ENCODE measurements around the gene MOGAT1.
A peak's percentile ranks its signal among the peaks of the same experiment; 100 is the strongest.
"Not testable (repeated sequence)": the region's sequence is repeated elsewhere in the genome, so short reads cannot be mapped to it uniquely, and the experiment has no call there.

The MOGAT1 gene

DNA sequence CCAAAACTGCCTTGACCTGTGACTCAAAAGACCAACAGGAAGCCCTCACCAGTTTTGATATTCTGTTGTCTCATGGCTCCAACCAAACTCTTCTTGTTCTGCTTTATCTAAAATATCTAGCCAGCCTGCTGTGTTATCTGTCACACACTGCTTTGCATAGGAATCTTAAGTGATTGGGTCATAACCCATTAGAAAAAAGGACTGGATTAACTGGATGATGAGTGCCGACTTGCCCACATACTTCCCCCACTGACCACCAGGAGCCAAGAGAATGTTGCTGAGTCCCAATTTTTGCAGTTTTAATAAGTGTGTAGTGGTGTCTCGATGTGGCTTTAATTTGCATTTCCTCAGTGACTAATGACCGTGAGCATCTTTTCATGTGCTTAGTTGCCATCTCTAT, 6.5 kb downstream of the MOGAT1 start:
- H3K4me1 ChIP-seq: no peaks in the 10 kb centered on the region
- DNase-seq: no peak
- H3K4me3 ChIP-seq (ENCODE audit: low read depth, low read length): no peak overlapping the region
- no peaks in the 10 kb centered on the region for H3K36me3 ChIP-seq
- TF ChIP-seq, protein P1, sequence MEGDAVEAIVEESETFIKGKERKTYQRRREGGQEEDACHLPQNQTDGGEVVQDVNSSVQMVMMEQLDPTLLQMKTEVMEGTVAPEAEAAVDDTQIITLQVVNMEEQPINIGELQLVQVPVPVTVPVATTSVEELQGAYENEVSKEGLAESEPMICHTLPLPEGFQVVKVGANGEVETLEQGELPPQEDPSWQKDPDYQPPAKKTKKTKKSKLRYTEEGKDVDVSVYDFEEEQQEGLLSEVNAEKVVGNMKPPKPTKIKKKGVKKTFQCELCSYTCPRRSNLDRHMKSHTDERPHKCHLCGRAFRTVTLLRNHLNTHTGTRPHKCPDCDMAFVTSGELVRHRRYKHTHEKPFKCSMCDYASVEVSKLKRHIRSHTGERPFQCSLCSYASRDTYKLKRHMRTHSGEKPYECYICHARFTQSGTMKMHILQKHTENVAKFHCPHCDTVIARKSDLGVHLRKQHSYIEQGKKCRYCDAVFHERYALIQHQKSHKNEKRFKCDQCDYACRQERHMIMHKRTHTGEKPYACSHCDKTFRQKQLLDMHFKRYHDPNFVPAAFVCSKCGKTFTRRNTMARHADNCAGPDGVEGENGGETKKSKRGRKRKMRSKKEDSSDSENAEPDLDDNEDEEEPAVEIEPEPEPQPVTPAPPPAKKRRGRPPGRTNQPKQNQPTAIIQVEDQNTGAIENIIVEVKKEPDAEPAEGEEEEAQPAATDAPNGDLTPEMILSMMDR (IDR thresholded peaks at IDR 0.05; ENCODE audit: low read depth, low read length): peak; percentile 42
- no peaks in the 10 kb centered on the region for H3K27me3 ChIP-seq
- no peaks in the 10 kb centered on the region for H3K9me3 ChIP-seq

DNA sequence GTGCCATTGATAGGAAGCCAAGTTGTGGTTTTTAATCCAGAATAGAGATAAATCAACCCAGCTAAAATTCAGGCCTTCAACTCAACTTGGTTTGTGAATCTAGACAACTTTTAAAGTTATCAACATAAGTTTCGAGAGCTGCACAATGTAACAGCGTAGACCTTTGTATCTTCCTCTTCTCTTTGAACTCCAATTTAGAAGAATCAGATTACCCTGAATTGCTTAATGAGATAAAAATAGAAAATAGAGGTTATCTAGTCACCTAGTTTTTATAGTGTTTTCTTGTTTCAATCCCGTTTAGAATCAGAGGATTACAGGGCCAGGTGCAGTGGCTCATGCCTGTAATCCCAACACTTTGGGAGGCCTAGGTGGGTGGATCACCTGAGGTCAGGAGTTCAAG, 12.3 kb downstream of the MOGAT1 start:
- DNase-seq: no peak
- no peak overlapping the region for H3K4me3 ChIP-seq (ENCODE audit: low read depth, low read length)
- TF ChIP-seq, protein P1 (IDR thresholded peaks at IDR 0.05; ENCODE audit: low read depth, low read length): no peak
- no peaks in the 10 kb centered on the region for H3K27me3 ChIP-seq
- H3K4me1 ChIP-seq: no peaks in the 10 kb centered on the region
- H3K36me3 ChIP-seq: no peaks in the 10 kb centered on the region
- no peaks in the 10 kb centered on the region for H3K9me3 ChIP-seq

DNA sequence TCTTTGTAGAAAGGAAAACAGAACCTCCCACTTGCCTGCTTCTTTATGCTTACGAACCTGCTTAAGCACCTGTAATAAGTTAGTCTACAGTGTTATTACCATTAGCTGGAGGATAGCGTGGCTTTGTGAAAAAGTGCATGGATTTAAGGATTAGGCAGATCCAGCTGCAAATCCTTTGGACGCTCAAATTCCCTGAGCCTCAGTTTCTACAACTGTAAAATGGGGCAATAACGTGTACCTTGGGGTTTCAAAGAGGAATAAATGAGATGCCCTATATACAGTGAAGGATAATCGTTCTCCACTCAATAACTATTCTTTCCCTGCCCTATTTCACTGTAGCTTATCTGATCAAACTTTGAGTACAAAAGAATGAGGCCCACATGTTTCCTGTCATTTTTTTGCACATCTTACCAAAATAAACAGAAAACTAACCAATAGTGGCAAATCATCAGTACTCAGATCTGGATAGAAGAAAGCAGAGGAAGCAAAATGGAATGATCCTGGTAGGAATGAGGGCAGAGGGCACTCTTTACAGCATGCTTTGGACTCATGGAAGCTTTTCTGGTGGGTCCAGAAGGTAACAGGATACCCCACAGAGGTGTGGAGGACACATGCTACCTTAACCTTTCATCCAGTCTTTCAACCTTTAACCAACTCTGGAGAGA, 14.8 kb downstream of the MOGAT1 start:
- TF ChIP-seq, protein P1 (IDR thresholded peaks at IDR 0.05; ENCODE audit: low read depth, low read length): no peak
- no peak for DNase-seq
- H3K9me3 ChIP-seq: no peaks in the 10 kb centered on the region
- no peaks in the 10 kb centered on the region; the same call in 1 of the 2 replicates for H3K4me1 ChIP-seq
- H3K27me3 ChIP-seq: no peaks in the 10 kb centered on the region
- no peaks in the 10 kb centered on the region for H3K36me3 ChIP-seq
- no peak overlapping the region for H3K4me3 ChIP-seq (ENCODE audit: low read depth, low read length)

DNA sequence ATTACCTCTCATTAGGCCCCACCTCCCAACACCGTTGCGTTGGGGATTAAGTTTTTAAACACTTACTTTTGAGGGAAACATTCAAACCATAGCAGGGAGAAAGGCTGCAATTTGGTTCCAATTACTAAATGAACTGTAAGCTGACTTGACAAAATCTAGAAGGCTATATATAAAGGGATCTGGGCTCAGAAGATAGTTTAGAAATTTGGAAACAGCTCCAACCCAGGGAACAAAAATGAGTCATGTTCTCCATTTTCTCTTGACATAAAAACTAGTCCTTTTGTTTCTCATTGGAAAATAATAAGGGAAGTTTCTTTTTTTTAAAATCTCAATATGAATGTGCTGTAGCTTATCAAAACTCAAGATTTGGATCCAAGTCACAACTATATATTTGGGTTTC, 17.5 kb downstream of the MOGAT1 start:
- Histone ChIP-seq H3K4me3 (ENCODE audit: low read depth, low read length) (no peak overlapping the region), H3K4me1 (no peaks in the 10 kb centered on the region; the same call in 1 of the 2 replicates), H3K36me3 (no peaks in the 10 kb centered on the region), H3K9me3 (no peaks in the 10 kb centered on the region), H3K27me3 (no peaks in the 10 kb centered on the region)
- no peak for DNase-seq
- TF ChIP-seq, protein P1 (IDR thresholded peaks at IDR 0.05; ENCODE audit: low read depth, low read length): no peak

DNA sequence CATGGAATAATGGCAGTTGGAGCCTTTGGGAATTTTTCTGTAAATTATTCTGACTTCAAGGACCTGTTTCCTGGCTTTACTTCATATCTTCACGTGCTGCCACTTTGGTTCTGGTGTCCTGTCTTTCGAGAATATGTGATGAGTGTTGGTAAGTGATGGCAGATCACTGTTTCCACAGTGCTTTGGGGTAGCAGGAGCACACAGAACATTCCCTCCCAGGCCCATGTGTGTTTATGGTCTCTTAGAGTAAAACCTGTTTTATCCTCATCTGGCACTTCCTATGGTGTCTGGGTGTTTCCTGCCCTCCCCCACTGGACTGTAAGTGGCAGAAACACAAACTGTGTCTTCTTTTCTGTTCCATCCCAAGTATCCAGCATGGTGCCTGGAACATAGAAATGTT, 17.9 kb downstream of the MOGAT1 start:
- no peak for DNase-seq
- Histone ChIP-seq H3K36me3 (no peaks in the 10 kb centered on the region), H3K9me3 (no peaks in the 10 kb centered on the region), H3K27me3 (no peaks in the 10 kb centered on the region), H3K4me1 (no peaks in the 10 kb centered on the region; the same call in 1 of the 2 replicates), H3K4me3 (ENCODE audit: low read depth, low read length) (no peak overlapping the region)
- TF ChIP-seq, protein P1 (IDR thresholded peaks at IDR 0.05; ENCODE audit: low read depth, low read length): no peak

DNA sequence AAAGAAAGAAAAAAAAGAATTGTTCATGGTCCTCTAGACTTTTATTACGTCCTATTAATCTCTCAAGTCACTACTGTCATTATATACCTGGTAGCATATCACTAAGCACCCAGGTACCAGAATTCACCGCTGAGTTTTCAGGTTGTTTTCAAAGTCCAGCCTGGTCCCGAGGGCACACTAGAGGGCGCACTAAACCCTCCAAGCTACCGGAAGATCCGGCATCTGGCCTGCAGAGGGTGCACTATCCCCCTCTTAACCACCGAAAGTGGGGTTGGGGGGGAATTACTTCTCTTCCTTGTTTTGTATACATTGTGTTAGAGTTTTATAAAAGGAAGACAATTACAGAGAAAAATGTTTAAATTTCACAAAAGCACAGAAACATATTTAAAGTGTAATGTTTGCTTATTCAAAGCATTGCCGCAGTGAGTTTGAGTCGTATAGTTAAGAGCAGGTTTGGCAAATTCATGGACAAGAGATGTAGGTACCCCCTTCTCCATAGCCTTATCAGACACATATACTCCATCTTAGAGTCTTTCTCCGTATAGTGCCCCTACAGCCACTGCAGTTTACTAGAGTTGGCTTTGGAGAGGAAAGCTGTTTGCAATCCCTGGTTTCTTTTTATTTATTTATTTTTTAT, 19.2 kb downstream of the MOGAT1 start:
- H3K27me3 ChIP-seq: no peaks in the 10 kb centered on the region
- H3K36me3 ChIP-seq: no peaks in the 10 kb centered on the region
- TF ChIP-seq, protein P1 (IDR thresholded peaks at IDR 0.05; ENCODE audit: low read depth, low read length): peak; percentile 100
- peak; percentile 86 for DNase-seq
- H3K4me1 ChIP-seq: no peaks in the 10 kb centered on the region; the same call in 1 of the 2 replicates
- H3K9me3 ChIP-seq: no peaks in the 10 kb centered on the region
- H3K4me3 ChIP-seq (ENCODE audit: low read depth, low read length): no peak overlapping the region

DNA sequence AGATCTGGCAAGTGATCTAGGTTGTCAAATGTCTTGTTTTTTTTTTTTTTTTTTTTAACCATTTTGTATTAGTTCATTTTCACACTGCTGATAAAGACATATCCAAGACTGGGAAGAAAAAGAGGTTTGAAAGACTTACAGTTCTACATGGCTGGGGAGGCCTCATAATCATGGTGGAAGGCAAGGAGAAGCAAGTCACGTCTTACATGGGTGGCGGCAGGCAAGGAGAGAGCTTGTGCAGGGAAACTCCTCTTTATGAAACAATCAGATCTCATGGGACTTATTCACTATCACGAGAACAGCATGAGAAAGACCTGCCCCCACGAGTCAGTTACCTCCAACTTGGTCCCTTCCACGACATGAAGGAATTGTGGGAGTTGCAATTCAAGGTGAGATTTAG, 22.0 kb downstream of the MOGAT1 start:
- H3K9me3 ChIP-seq; H3K4me1 ChIP-seq; H3K4me3 ChIP-seq (ENCODE audit: low read depth, low read length); H3K27me3 ChIP-seq; DNase-seq; H3K36me3 ChIP-seq: not testable (repeated sequence)
